H1 (cell line): ENCODE measurements around the gene KLB. TPM values are rescaled to one million over a fixed set of nuclear protein-coding genes. Genes with fewer than 3 reads are reported as not detected.

Experiments used
- BCL11A ChIP-seq, 2 experiments: IDR thresholded peaks; one replicate each; pipeline ENCODE4 v1.6.1; 2011; ENCODE audit warnings: low read depth in 2 of 2, low read length in 2 of 2, mild to moderate bottlenecking in 2 of 2
- CEBPB ChIP-seq: IDR thresholded peaks from 2 replicates; pipeline ENCODE4 v1.6.1; 2012; ENCODE audit warnings: low read depth, low read length
- CREB1 ChIP-seq: IDR thresholded peaks from 2 replicates; pipeline ENCODE4 v1.6.1; 2012; ENCODE audit warnings: inconsistent platforms
- JUN ChIP-seq: IDR thresholded peaks from 2 replicates; pipeline ENCODE4 v1.6.1; 2011; ENCODE audit warnings: low read depth, mild to moderate bottlenecking, improper control_type of control experiment, low read length
- RXRA ChIP-seq: IDR thresholded peaks from 2 replicates; pipeline ENCODE4 v1.6.1; 2011; ENCODE audit warnings: low read depth, mild to moderate bottlenecking, low read length, moderate library complexity; ENCODE audit not compliant: insufficient read depth
- SUZ12 ChIP-seq: fragments of 200-600 bp; sonication (generic); IDR thresholded peaks from 2 replicates; pipeline ENCODE4 v1.6.1; 2012; ENCODE audit warnings: mild to moderate bottlenecking, inconsistent platforms, low read length, moderate library complexity, mixed read lengths
- TAF1 ChIP-seq: IDR thresholded peaks from 2 replicates; pipeline ENCODE4 v1.6.1; 2011; ENCODE audit warnings: mild to moderate bottlenecking, low read depth, low read length
- TAF7 ChIP-seq: optimal IDR thresholded peaks from 2 replicates; pipeline ENCODE3; 2011; ENCODE audit warnings: low read depth, mild to moderate bottlenecking, inconsistent platforms, low read length, moderate library complexity, borderline replicate concordance
- ZNF274 ChIP-seq: IDR thresholded peaks from 2 replicates; pipeline ENCODE4 v1.7.0; 2012; ENCODE audit warnings: low read length, borderline replicate concordance; ENCODE audit errors: extremely low read depth
- polyA plus RNA-seq, 7 experiments: library from polyadenylated mRNA; depleted of rRNA in 3 of 7; stranded (reverse) in 5 of 7; unstranded in 2 of 7; fragments of >200 nt in 5 of 7; fragments of 200-250 nt in 2 of 7; gene quantifications; 1 replicate in 5 of 7; 2 replicates in 1 of 7; 4 replicates in 1 of 7; pipeline versions ENCODE4 v1.2.1 to v1.2.3, GENCODE V29; 2011 to 2013; ENCODE audit warnings: missing spikeins in 2 of 7, mixed read lengths in 2 of 7
- total RNA-seq: library from RNA; stranded (reverse); fragmentation: NEBNext Ultra II Directional; extraction: Animal tissue kit (Norgen Biotek cat#: 25700); gene quantifications from 2 replicates; pipeline ENCODE4 v1.2.1, GENCODE V29; 2021
- TF ChIP-seq, protein P1 (sequence below): fragments of 300-600 bp; sonication (generic); IDR thresholded peaks from 2 replicates; pipeline ENCODE4 v1.7.1; 2012; ENCODE audit warnings: low read length, moderate library complexity, mild to moderate bottlenecking, inconsistent platforms; ENCODE audit not compliant: insufficient replicate concordance

The KLB gene
- total and polyA plus RNA-seq, 2 of the 8 experiments (the other 6 are each of a cell fraction or from before 2014, with no cell fraction given): 0.03 TPM; not detected in 1

DNA sequence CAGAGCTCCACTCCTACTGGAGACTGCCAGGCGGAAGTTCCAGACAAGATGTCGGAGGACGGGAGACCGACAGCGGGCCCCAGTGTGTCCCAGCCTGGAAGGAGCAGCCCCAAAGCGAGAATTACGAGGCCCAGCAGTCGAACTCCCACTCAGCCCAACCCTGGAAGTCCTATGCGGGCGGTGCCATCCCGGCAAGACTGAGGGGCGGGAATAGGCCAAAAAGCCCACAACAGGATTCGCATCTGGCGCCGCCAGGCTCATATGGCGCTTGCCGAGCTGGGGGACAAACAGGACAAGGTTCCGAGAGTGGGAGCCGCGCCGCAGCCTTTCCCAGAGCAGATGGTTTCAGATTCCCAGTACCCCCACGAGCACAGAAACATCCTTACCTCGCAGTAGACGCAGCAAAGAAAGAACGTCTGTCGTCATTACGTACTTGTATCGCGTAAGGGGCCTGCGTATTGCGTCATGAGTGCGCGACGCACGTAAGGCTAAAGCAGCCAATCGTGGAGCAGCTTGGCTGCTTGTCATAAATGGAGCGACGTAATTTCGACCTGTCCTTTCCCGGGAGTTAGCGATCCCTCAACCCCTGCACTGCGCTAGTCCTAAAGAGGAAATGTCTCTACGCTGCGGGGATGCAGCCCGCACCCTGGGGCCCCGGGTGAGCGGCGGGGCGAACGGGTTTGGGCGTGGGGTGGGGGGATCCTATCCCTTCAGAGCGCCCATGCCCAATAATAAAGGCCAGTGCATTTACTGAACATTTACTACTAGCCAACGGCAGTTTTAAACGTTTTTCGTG lies 52.0 kb downstream of the KLB start, which contains the start of the genes LIAS and RPL9 (continued):
- TF ChIP-seq, protein P1, sequence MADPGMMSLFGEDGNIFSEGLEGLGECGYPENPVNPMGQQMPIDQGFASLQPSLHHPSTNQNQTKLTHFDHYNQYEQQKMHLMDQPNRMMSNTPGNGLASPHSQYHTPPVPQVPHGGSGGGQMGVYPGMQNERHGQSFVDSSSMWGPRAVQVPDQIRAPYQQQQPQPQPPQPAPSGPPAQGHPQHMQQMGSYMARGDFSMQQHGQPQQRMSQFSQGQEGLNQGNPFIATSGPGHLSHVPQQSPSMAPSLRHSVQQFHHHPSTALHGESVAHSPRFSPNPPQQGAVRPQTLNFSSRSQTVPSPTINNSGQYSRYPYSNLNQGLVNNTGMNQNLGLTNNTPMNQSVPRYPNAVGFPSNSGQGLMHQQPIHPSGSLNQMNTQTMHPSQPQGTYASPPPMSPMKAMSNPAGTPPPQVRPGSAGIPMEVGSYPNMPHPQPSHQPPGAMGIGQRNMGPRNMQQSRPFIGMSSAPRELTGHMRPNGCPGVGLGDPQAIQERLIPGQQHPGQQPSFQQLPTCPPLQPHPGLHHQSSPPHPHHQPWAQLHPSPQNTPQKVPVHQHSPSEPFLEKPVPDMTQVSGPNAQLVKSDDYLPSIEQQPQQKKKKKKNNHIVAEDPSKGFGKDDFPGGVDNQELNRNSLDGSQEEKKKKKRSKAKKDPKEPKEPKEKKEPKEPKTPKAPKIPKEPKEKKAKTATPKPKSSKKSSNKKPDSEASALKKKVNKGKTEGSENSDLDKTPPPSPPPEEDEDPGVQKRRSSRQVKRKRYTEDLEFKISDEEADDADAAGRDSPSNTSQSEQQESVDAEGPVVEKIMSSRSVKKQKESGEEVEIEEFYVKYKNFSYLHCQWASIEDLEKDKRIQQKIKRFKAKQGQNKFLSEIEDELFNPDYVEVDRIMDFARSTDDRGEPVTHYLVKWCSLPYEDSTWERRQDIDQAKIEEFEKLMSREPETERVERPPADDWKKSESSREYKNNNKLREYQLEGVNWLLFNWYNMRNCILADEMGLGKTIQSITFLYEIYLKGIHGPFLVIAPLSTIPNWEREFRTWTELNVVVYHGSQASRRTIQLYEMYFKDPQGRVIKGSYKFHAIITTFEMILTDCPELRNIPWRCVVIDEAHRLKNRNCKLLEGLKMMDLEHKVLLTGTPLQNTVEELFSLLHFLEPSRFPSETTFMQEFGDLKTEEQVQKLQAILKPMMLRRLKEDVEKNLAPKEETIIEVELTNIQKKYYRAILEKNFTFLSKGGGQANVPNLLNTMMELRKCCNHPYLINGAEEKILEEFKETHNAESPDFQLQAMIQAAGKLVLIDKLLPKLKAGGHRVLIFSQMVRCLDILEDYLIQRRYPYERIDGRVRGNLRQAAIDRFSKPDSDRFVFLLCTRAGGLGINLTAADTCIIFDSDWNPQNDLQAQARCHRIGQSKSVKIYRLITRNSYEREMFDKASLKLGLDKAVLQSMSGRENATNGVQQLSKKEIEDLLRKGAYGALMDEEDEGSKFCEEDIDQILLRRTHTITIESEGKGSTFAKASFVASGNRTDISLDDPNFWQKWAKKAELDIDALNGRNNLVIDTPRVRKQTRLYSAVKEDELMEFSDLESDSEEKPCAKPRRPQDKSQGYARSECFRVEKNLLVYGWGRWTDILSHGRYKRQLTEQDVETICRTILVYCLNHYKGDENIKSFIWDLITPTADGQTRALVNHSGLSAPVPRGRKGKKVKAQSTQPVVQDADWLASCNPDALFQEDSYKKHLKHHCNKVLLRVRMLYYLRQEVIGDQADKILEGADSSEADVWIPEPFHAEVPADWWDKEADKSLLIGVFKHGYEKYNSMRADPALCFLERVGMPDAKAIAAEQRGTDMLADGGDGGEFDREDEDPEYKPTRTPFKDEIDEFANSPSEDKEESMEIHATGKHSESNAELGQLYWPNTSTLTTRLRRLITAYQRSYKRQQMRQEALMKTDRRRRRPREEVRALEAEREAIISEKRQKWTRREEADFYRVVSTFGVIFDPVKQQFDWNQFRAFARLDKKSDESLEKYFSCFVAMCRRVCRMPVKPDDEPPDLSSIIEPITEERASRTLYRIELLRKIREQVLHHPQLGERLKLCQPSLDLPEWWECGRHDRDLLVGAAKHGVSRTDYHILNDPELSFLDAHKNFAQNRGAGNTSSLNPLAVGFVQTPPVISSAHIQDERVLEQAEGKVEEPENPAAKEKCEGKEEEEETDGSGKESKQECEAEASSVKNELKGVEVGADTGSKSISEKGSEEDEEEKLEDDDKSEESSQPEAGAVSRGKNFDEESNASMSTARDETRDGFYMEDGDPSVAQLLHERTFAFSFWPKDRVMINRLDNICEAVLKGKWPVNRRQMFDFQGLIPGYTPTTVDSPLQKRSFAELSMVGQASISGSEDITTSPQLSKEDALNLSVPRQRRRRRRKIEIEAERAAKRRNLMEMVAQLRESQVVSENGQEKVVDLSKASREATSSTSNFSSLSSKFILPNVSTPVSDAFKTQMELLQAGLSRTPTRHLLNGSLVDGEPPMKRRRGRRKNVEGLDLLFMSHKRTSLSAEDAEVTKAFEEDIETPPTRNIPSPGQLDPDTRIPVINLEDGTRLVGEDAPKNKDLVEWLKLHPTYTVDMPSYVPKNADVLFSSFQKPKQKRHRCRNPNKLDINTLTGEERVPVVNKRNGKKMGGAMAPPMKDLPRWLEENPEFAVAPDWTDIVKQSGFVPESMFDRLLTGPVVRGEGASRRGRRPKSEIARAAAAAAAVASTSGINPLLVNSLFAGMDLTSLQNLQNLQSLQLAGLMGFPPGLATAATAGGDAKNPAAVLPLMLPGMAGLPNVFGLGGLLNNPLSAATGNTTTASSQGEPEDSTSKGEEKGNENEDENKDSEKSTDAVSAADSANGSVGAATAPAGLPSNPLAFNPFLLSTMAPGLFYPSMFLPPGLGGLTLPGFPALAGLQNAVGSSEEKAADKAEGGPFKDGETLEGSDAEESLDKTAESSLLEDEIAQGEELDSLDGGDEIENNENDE: no peak
- TF ChIP-seq ZNF274 (no peak), JUN (no peak), TAF7 (peak; percentile 76), CREB1 (peak; percentile 100), RXRA (no peak), TAF1 (peak; percentile 98), BCL11A (IDR thresholded peaks at IDR 0.05; ENCODE audit: low read depth in 2 of 2, low read length in 2 of 2) (no peak), CEBPB (peak; percentile 93), SUZ12 (no peak)
